HS-5 (cell line): ENCODE results near the gene PIP5K1B.
"Not testable (repeated sequence)": the region's sequence is repeated elsewhere in the genome, so short reads cannot be mapped to it uniquely, and the experiment has no call there.

ENCODE experiments used
- DNase-seq: peaks from one replicate; pipeline ENCODE4 v3.0.0-alpha.2; 2012; ENCODE audit warnings: low read depth

PIP5K1B gene

GRCh38 chr9:68704814-68705530 is at the start of gene PIP5K1B:
TSS of gene PIP5K1B (plus strand) at chr9:68705240. CDS start at chr9:68822615, 117,375 bp downstream.
- no peak for DNase-seq

- DNase-seq: no peak
These were observed 41.0 kb upstream of the PIP5K1B start for GRCh38 chr9:68664036-68664435.

GRCh38 chr9:68668127-68668526 is 36.9 kb upstream of the PIP5K1B start:
- DNase-seq: no peak

GRCh38 chr9:68669218-68669617 is 35.8 kb upstream of the PIP5K1B start:
- DNase-seq: no peak

GRCh38 chr9:68672215-68672614 is 32.8 kb upstream of the PIP5K1B start:
- DNase-seq: no peak

GRCh38 chr9:68672625-68673024 is 32.4 kb upstream of the PIP5K1B start:
- no peak for DNase-seq

- no peak for DNase-seq
These were observed 26.6 kb upstream of the PIP5K1B start for GRCh38 chr9:68678430-68678829.

- DNase-seq: no peak
These were observed 21.6 kb upstream of the PIP5K1B start for GRCh38 chr9:68683433-68683832.

- no peak for DNase-seq
These were observed 19.8 kb upstream of the PIP5K1B start for GRCh38 chr9:68685213-68685612.

GRCh38 chr9:68685770-68686169 is 19.3 kb upstream of the PIP5K1B start:
- DNase-seq: no peak

GRCh38 chr9:68690088-68690487 is 15.0 kb upstream of the PIP5K1B start:
- no peak for DNase-seq

GRCh38 chr9:68692519-68692918 is 12.5 kb upstream of the PIP5K1B start:
- no peak for DNase-seq

GRCh38 chr9:68694125-68694524 is 10.9 kb upstream of the PIP5K1B start:
- DNase-seq: no peak

GRCh38 chr9:68697851-68698250 is 7.2 kb upstream of the PIP5K1B start:
- DNase-seq: no peak

GRCh38 chr9:68698943-68699509 is 6.0 kb upstream of the PIP5K1B start:
- DNase-seq: no peak

GRCh38 chr9:68699625-68700024 is 5.4 kb upstream of the PIP5K1B start:
- DNase-seq: not testable (repeated sequence)

GRCh38 chr9:68702493-68702892 is 2.5 kb upstream of the PIP5K1B start:
- no peak for DNase-seq

- DNase-seq: no peak
These were observed 1.4 kb upstream of the PIP5K1B start for GRCh38 chr9:68703672-68704071.

GRCh38 chr9:68704498-68704813 is 584 bp upstream of the PIP5K1B start:
- DNase-seq: no peak

- no peak for DNase-seq
These were observed 707 bp downstream of the PIP5K1B start for GRCh38 chr9:68705531-68706362.

GRCh38 chr9:68706363-68707201 is 1.5 kb downstream of the PIP5K1B start:
- DNase-seq: no peak

GRCh38 chr9:68707801-68708488 is 2.9 kb downstream of the PIP5K1B start:
- DNase-seq: no peak
